GM13976 (cell line): Measurements from ENCODE around the gene SLAIN1.

Experiments
- DNase-seq: peaks from one replicate; pipeline ENCODE4 v3.0.0; 2012; ENCODE audit warnings: low spot score
- CTCF ChIP-seq: IDR thresholded peaks from 2 replicates; pipeline ENCODE4 v1.5.1; 2012; ENCODE audit warnings: borderline replicate concordance, mild to moderate bottlenecking; ENCODE audit not compliant: insufficient read depth; ENCODE audit errors: extremely low read depth, missing control alignments, control extremely low read depth
- in situ Hi-C: fragments of 300-500 bp; cut with MboI; formaldehyde crosslinking; loops from one replicate; pipeline ENCODE4 v1.12.0; 2022; ENCODE audit warnings: low sequenced_read_pairs, mixed read lengths, inconsistent platforms; ENCODE audit not compliant: unreplicated experiment

SLAIN1 gene

GRCh38 chr13:77811381-77811780, 113.9 kb downstream of the SLAIN1 start:
- no peak for DNase-seq
- in situ Hi-C loops, result no loop called here
- no peak for TF ChIP-seq CTCF

GRCh38 chr13:77811981-77812380, 114.5 kb downstream of the SLAIN1 start:
- in situ Hi-C loops, result no loop called here
- no peak for TF ChIP-seq CTCF
- DNase-seq, result no peak
